Embryonic facial prominence (tissue), 1 donor: ENCODE results near the gene MDFIC.

Experiments used
- DNase-seq: peaks from one replicate; pipeline ENCODE4 v3.0.0-alpha.2; 2016; ENCODE audit errors: extremely low spot score

MDFIC gene

DNA sequence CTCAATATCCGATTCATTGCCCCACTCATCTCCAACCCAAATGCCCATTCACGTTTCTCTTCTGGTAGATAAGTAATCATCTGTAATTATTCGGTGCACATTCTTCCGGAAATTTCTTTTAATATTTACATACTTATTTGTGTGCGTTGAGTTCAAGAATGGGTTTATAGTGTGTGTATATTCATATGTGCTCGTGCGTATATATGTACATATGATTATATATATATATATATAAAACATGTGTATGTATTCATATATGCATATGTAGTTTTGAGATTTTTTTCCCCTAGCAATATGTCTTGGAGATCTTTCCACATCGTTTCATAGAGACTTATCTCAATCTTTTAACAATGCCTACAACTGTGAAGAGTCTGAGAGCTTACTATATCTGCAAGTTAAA lies 118.2 kb downstream of the MDFIC start:
- DNase-seq = no peak

GRCh38 chr7:115040495-115040894 lies 118.6 kb downstream of the MDFIC start:
- no peak for DNase-seq

DNA sequence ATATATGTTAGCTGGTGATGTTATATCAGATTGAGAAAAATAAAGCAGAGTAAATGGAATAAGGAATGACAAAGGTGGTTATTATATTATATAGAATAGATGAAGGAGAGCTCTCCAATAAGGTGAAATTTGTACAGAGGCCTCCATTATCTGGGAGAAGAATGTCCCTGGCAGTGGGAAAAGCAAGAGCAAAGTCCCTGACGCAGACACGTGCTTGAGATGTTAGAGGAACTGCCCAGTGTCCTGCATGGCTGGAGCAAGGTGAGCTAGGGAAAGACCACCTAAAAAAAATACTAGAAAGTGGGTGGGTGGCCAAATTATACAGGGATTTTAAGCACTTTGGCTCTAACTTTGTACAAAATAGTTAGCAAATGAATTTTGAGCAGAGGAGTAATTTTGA lies 120.7 kb downstream of the MDFIC start:
- DNase-seq = no peak

DNA sequence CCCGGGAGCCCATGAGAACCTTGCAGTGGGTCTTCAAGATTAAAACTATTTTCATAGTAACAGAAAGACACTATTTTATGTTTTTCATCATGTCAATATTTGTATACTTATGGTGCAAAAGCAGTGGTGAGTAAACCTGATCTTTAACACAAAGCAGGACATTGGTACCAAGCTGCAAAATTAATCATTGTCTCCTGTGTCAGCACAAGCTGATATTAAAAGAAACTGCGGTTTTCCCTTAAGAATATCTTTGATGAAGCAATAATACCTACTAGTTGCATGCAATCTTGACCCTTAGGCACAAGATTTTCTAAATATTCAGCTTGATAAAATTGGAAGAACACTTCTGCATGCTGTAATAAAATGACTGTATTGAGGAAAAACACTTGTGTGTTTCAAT lies 121.7 kb downstream of the MDFIC start:
- no peak for DNase-seq

DNA sequence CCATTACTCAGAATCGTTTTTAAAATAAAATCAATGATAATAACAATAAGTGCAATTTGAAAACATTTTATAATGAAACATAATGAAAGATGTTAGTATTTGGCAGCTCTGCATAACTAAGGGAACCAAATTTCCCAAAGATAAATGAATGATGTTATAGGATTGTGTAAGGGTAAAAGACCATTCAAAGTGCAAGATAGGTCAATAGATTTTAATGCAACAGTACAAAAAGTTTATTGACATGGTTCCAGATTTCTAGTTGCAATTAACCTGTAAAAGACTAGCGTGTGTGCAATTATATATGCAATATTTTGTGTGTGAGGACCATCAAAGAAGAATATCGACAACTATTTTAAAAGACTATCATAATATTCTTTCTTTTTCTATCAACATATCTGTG lies 122.3 kb downstream of the MDFIC start:
- DNase-seq = no peak

GRCh38 chr7:115047958-115048720 lies 126.2 kb downstream of the MDFIC start:
- DNase-seq = no peak

- DNase-seq = no peak
Measured at GRCh38 chr7:115052706-115053105, 130.8 kb downstream of the MDFIC start.

DNA sequence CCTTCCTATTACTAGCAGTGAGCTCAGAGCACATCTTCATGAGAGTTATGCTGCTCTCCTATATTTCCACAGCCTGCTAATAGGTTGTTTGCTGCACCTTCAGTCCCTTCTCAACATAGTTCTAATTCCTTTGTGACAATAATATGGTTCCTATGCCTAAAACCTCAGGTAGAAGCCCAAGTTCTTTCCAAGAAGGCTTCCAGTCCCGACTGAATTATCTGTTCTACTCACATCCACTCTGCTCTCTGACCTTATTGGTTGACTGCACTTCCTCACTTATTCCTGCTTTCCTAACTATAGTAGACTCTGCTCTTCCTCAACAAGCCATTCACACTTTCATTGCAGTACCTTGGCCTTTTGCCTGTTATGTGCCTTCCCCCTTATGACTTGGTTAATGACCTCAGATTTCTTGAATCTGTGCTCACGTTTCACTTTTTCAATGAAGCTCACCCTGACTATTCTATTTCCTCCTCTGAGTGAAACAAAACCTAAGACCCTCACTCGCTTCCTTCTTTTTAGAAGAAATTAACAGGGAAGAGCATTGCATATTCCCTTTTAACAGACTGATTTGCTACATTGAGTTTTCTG lies 132.7 kb downstream of the MDFIC start:
- DNase-seq = no peak

- DNase-seq = no peak
Measured at GRCh38 chr7:115056019-115056418, 134.1 kb downstream of the MDFIC start.

GRCh38 chr7:115058726-115059125 lies 136.8 kb downstream of the MDFIC start:
- no peak for DNase-seq

GRCh38 chr7:115059321-115059720 lies 137.4 kb downstream of the MDFIC start:
- no peak for DNase-seq

DNA sequence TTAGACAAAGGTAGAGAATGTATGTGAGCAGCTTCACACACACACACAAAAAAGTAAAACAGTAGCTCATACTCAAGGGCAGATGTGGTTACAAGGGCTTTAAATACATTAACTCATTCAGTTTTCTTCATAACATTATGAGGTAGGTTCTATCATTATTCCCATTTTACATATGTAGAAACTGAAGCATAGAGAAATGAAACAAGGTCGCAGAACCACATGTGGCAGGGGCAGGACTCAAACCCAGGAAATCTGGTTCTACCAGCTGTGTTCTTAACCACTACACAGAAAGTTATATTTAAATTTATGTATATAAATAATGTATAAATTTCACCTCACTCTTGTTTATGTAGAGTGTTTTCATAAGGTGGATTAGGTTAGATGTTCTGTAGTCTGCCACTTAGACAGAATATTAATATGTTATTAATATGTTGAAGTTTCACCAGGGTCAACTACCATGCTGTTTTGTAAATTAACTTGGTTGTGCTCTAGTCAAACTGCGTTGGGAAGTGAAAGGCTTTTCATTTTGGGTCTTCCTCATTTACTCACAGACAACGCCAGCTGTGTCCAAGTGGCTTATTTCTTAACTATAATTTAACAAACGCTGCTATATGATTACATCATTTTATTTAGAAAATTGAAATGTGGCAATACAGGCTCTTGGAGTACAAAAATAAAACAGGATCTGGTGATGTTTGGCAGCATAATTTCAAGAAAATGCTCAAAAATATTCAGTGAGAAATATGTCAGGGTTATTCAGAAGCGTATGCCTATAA lies 138.4 kb downstream of the MDFIC start:
- no peak for DNase-seq

DNA sequence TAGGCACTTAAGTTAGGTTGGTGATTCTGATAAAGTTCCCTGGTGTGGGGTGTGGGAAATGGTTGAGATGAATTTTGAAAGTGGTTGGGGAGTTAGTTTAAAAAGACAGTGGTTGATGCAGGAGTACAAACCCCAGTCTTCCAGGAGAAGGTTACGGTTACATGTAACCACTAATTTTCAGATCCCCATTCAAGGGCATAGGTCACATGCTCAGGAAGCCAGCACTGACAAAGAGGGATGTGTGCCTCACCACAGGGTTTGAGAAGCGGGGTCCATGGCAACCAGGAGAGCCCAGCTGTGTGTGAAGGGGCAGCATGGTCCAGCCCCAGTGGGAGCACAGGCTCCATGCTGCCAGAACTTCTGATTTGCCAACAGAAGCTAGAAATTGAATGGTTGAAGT lies 144.2 kb downstream of the MDFIC start:
- no peak for DNase-seq

GRCh38 chr7:115066634-115067033 lies 144.7 kb downstream of the MDFIC start:
- no peak for DNase-seq

- DNase-seq = no peak
Measured at GRCh38 chr7:115068220-115068619, 146.3 kb downstream of the MDFIC start.
